Subcutaneous adipose tissue (tissue), 4 donors: ENCODE results near the gene SAV1. TPM values are rescaled to one million over a fixed set of nuclear protein-coding genes. Genes with fewer than 3 reads are reported as not detected.

ENCODE experiments used
- total RNA-seq, 4 donors: library from RNA; depleted of rRNA; stranded (reverse); fragments of >200 nt; gene quantifications; one replicate each; pipeline ENCODE4 v1.1.0, GENCODE V29; 2016
- TF ChIP-seq, protein P1 (sequence below): fragments of 450-650 bp; IDR thresholded peaks from one replicate; pipeline ENCODE4 v1.5.1; 2016; ENCODE audit warnings: low read depth, mild to moderate bottlenecking, control low read depth, antibody characterized with exemption, moderate library complexity

Gene SAV1
- total RNA-seq, 4 donors from 2014 or later = 42.5 to 77.8 (median 54.6) TPM

DNA sequence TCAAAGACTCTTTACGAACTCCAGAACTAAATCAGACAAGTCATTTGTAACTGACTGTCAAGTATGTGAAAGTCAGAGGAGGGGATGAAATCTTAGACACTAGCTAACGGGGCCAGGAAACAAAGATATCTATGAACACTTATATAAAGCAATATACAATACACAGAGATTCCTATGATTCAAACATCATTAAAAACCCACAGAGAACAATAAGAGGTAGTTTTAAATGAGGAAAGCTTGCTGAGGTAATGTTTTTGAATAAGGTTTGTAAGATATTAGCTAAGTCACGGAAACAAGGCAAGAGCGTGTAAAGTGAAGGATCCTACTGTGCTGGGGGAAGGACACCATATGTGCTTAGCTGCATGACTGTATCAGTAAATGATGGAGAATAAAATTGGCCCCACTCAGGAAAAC lies 36.7 kb downstream of the SAV1 start:
- TF ChIP-seq, protein P1, sequence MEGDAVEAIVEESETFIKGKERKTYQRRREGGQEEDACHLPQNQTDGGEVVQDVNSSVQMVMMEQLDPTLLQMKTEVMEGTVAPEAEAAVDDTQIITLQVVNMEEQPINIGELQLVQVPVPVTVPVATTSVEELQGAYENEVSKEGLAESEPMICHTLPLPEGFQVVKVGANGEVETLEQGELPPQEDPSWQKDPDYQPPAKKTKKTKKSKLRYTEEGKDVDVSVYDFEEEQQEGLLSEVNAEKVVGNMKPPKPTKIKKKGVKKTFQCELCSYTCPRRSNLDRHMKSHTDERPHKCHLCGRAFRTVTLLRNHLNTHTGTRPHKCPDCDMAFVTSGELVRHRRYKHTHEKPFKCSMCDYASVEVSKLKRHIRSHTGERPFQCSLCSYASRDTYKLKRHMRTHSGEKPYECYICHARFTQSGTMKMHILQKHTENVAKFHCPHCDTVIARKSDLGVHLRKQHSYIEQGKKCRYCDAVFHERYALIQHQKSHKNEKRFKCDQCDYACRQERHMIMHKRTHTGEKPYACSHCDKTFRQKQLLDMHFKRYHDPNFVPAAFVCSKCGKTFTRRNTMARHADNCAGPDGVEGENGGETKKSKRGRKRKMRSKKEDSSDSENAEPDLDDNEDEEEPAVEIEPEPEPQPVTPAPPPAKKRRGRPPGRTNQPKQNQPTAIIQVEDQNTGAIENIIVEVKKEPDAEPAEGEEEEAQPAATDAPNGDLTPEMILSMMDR = no peak

DNA sequence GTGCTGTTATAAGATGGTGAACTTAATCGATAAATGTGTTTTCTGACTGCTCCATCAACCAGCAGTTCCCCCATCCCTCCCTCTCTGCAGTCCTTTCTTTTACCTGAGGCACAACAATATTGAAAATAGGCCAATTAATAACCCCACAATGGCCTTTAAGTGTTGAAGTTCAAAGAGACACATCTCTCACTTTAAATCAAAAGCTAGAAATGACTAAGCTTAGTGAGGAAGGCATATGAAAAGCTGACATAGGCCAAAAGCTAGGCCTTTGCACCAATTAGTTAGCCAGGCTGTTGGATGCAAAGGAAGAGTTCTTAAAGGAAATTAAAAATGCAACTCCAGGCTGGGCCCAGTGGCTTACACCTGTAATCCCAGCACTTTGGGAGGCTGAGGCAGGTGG lies 43.7 kb downstream of the SAV1 start:
- TF ChIP-seq, protein P1 = no peak

DNA sequence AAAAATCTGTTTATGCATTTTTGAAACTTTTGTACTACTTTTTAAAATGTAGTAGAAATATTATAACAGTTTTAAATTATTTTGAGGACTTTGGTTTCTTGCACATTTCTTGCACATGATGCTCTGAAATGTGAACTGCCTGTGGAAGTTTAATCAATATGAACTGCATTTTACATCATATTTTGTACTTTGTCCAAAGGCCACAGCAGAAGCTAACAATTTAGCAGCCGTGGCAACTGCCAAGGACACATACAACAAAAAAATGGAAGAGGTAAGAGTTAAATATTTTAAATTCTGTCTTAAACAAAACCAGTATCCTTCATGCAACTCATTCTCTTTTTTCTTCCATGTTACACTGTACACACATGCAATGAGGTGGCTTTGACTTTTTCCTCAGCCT lies 45.1 kb downstream of the SAV1 start:
- TF ChIP-seq, protein P1 = no peak

DNA sequence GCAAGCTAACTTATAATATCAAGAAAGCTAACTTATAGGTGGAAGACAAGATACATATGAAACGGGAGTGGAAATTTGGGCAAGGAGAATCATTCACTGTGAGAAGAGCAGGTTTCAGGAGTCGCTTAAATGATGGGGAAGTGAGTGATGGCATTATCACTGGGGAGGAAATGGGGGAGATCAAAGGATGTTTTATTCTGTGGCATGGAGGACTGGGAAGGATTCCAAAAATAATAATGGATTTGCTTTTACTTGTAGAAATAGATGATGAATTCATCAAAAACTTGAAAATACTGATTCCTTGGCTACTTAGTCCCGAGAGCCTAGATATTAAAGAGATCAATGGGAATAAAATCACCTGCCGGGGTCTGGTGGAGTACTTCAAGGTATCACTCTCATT lies 47.8 kb downstream of the SAV1 start:
- TF ChIP-seq, protein P1 = no peak

DNA sequence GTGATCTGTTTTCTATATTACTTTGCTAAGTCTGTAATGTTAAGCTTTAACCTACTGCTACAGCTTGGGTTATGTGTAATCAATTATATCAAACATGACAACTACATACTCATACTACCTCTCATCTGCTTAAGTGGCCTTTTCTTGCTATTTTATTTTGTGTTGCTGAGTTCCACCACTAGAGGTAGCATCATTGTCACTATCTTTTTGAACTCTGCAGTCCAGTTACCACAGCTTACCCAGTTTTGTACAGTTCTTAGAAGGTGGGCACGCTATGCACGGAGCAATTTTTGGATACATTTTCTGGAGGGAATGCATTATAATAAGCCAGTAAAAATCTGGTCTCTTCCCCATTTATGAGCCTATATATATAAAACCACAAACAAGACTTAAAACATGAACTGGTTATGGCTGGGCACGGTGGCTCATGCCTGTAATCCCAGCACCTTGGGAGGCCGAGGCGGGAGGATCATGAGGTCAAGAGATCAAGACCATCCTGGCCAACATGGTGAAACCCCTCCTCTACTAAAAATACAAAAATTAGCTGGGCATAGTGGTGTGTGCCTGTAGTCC lies 48.5 kb downstream of the SAV1 start:
- TF ChIP-seq, protein P1 = no peak

DNA sequence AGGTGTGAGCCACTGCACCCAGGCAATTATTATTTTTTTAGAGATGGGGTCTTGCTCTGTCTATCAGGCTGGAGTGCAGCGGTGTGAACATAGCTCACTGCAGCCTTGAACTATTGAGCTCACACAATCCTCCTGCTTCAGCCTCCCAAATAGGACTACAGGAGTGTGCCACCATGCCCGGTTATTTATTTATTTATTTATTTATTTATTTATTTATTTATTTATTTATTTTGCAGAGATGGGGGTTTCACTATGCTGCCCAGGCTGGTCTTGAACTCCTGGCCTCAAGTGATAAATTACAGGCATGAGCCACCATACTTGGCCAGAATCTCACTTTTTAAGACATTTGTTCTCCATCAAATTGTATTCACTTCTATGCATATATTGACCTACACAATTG lies 51.8 kb downstream of the SAV1 start:
- TF ChIP-seq, protein P1 = no peak

DNA sequence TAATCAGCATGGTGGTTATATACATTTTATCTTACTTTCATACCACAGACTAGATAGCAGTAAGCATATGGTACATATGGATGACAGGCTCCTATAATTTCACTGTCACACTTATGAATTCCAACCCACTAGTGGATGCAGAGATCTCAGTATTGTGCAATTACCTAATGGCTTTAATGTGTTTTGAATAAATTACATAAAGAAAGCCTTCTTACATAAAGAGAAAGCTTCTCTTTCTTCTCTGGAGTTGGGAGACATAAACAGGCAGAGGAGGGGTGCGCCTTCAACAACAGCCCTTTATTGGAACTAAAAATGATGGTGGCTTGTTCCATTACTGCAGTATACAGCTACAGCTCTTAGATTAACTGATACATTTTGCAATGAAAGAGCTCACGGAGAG lies 52.6 kb downstream of the SAV1 start:
- TF ChIP-seq, protein P1 = no peak
